HepG2 (cell line): ENCODE results near the gene POLR2F.

Experiments used
- IRF1 ChIP-seq: sonication (generic); formaldehyde crosslinking; IDR thresholded peaks from 2 replicates; pipeline ENCODE4 v1.4.0; 2020; ENCODE audit warnings: low read depth, mild to moderate bottlenecking, missing genetic modification reagents
- PRDM10 ChIP-seq: sonication (generic); formaldehyde crosslinking; IDR thresholded peaks from 2 replicates; pipeline ENCODE4 v1.4.0; 2020; ENCODE audit warnings: low read depth, missing genetic modification reagents
- SIN3B ChIP-seq: fragments of 150-350 bp; IDR thresholded peaks from 2 replicates; pipeline ENCODE4 v1.6.1; 2014; ENCODE audit warnings: low read length

GRCh38 chr22:37931893-37932389 is 21.6 kb upstream of the POLR2F start:
- TF ChIP-seq IRF1 (CRISPR knock-in tag) (no peak), SIN3B (no peak), PRDM10 (no peak)
